NCI-H774 (cell line): ENCODE results near the gene UNC5B.
"Not testable (repeated sequence)": the region's sequence is repeated elsewhere in the genome, so short reads cannot be mapped to it uniquely, and the experiment has no call there.

Experiments used
- DNase-seq: peaks from one replicate; lab custom pipeline; 2025; lab: John Stamatoyannopoulos, UW

UNC5B gene

DNA sequence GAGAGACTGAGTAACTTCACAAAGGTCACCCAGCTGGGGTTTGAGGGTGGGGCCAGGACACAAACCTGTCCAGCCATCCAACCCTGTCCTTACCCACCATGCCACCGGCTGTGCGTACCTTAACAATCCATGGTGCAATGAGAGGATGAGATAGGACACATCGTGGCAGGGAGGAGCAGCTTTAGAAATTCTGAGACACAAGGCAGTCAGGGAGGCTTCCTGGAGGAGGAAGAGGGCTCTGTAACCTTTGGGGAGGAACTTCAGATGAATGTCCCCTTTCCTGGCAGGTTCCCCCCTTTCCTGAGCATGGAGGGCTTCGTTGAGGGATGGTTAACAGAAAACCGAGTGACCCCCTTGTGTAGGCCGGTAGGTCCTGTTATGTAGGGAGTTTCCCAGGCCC lies 71.0 kb downstream of the UNC5B start:
- DNase-seq: no peak

DNA sequence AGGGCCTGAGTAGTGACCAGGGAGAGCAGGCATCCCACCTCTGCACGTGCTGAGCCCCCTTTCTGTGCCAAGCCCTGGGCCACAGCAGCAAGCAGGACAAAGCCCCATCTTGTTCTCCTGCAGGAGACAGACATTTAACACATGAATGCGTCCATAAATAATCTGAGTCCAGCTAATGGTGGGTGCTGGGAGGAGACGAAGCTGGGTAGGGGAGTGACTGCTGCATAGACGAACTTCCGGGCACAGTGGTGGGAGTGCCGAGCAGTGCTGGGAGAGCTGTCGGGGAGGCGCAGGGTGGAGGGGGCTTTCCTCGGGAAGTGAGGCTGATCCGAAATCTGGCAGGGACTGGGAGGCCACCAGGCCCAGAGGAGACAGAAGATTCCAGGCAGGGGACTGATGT lies 71.5 kb downstream of the UNC5B start:
- no peak for DNase-seq

DNA sequence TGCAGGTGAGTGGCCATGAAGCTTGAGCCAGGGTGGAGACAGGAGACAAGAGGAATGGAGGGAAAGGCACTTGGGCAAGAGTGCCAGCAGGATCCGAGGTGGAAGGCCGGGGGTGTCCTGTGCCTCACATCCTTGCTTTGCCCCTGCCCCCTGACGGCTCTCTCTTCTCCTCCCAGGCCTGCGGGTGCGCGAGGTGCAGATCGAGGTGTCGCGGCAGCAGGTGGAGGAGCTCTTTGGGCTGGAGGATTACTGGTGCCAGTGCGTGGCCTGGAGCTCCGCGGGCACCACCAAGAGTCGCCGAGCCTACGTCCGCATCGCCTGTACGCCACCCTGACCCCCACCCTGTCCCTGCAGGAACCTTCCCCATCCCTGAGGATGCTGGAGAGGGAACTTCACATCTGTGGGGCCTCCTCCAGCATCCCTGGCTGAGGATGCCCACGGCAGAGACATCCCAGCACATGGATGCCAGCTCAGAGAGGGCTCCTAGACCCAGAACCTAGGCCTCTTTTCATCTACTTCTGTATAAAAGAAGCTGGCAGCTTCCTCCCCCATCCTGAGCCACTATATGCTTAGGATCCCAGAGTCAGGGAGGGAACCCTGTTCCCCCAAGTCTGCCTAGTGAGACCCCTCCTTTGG lies 72.3 kb downstream of the UNC5B start:
- DNase-seq: no peak

DNA sequence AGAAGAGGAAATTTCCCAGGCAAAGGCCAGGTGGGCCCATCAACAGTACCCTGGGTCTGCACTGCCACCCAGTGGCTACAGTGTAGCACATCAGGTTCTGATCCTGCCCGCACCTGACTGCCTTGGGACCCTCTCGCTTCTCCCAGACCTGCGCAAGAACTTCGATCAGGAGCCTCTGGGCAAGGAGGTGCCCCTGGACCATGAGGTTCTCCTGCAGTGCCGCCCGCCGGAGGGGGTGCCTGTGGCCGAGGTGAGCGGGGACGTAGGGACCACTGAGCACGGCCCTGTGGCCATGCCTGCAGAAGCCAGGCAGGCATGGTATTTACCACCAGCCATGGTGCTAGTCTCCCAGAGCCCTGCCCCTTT lies 72.8 kb downstream of the UNC5B start:
- DNase-seq: no peak

DNA sequence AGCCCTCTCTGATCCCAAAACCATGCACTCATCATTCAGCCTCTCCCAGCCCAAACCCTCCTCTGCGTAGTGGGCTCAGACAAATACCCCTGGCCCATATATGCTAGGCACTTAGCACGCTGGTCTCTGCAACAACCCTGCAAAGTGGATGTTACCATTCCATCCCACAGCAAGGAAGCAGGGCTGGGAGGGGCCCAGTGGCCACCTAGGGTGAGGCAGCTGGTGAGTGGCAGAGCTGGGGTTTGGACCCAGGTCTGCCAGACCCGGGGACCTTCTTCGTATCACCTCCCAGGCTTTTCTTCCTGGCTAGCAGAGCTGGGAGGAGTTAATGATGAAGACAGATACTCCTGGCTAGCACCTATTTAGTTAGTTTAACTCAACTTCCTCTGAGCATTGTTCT lies 73.6 kb downstream of the UNC5B start:
- DNase-seq: no peak

DNA sequence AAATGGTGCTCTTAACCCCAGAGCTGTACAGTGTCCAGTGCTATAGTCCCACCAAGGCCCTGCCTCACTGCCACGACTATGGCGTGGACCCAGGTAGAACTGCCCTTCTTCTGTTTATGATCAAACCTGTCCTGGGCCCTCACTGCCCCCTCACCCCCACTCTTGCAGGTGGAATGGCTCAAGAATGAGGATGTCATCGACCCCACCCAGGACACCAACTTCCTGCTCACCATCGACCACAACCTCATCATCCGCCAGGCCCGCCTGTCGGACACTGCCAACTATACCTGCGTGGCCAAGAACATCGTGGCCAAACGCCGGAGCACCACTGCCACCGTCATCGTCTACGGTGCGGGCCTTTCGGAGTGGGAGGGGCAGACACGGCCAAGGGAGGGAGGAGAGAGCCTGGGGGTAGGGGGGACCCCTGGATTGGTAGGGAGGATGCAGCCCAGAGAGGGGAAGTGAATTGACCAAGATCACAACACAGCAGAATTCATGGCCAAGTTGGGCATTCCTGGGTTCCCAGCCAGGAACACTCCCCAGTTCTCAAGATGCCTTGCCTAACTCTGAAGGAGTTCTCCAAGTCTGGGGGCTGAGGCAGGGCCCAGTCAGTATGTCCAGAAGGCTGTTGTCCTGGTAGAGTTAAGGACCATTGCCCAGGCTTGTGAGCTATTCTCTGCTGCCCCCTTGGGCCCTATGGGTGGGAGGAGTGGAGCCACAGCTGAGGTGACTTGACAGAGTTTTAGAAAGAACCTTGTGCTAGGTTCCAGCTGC lies 74.3 kb downstream of the UNC5B start:
- no peak for DNase-seq

DNA sequence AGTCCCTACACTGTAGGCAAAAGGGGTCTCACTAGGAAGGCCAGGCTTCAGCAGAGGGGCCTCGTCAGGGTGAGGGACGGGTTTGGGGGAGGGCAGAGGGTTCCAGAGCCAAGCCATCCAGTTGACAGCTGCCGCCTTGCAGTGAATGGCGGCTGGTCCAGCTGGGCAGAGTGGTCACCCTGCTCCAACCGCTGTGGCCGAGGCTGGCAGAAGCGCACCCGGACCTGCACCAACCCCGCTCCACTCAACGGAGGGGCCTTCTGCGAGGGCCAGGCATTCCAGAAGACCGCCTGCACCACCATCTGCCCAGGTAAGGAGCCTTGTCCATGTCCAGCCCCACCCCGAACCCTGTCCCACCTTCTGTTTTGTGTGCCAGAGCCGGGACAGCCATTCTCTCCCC lies 75.1 kb downstream of the UNC5B start:
- no peak for DNase-seq

DNA sequence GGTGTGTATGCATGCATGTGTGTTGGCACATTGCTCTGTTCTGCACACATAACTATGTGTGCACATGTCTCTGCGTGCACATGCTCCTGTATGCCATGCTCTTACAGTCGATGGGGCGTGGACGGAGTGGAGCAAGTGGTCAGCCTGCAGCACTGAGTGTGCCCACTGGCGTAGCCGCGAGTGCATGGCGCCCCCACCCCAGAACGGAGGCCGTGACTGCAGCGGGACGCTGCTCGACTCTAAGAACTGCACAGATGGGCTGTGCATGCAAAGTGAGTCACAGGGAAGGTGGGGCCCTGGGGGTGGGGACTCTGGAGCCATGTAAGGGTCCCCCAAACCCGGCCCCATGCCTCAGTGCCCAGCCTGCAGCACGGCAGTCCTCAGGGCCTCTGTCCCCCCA lies 76.1 kb downstream of the UNC5B start:
- DNase-seq: no peak

DNA sequence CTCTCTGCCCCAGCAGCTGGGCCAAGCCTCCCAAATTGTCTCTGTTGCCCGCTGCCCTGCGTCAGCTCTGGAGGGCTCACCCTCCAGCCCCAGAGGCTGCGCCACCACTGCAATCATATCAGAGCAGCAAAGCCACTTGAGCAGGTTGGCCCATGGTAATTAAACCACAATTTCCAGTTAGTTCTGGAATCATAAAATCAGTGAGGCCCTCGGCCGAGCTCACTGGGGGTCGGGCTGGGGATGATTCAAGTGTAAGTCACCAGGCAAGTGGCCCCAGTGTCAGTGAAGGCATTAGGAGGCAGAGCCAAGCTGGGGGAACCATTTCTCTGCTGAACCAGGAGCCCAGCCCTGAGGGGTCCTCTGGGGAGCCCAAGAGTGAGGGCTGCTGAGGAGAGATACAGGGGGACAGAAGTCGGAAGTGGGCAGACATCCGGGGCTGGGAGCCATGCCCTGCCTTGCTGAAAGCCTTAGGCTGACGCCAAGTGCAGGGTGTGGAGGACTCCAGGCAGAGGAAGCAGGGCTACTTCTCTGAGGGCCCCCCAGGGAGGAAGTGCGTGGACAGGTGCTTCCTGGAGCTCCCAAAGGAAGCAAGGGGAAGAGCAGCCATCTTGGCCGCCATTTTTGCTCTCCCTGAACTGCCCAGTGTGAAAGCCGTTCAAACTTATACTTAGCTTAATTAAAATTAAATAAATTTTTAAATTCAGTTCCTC lies 77.2 kb downstream of the UNC5B start:
- no peak for DNase-seq

DNA sequence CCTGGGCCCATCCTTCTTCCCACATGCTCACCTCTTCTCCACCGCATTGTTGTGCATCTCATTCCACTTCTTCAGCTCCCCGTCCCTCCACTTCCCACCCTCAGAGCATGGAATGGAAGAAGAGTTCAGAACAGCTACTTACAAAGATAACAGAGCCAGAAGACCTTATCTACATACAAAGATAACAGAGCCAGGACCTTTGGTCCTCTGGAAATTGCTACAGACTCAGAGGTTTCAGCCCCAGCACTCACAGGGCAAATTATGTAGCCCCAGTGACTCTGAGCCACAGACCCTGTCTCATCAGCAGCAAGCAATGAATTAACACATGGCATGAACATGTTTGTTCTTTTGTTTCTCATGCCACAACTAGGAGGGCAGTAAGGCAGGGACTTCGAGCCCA lies 78.0 kb downstream of the UNC5B start:
- no peak for DNase-seq

DNA sequence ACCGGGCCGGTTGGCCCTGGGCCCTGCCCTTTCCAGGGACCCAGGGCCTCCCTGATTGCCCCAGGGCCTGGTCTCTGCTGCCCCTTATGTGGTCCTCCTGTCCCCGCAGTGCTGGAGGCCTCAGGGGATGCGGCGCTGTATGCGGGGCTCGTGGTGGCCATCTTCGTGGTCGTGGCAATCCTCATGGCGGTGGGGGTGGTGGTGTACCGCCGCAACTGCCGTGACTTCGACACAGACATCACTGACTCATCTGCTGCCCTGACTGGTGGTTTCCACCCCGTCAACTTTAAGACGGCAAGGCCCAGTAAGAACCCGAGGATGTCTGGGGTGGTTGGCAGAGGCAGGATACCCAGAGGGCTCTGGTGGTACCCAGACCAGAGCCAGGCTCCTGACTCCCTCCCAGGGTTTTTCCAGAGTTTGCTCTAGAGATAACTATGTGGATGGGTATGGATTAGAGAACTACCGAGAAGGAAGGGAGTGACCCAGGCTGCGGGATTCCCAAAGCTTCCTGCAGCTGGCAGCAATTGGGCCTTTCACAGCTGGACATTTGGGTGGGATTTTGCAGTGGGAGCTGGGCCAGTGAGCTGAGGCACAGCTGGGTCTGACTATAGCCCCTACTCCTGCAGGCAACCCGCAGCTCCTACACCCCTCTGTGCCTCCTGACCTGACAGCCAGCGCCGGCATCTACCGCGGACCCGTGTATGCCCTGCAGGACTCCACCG lies 78.6 kb downstream of the UNC5B start:
- no peak for DNase-seq

DNA sequence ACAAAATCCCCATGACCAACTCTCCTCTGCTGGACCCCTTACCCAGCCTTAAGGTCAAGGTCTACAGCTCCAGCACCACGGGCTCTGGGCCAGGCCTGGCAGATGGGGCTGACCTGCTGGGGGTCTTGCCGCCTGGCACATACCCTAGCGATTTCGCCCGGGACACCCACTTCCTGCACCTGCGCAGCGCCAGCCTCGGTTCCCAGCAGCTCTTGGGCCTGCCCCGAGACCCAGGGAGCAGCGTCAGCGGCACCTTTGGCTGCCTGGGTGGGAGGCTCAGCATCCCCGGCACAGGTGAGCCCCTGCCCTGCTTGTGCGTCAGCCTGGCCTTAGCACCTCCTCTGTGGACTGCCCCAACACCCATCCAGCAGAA lies 79.1 kb downstream of the UNC5B start:
- no peak for DNase-seq

DNA sequence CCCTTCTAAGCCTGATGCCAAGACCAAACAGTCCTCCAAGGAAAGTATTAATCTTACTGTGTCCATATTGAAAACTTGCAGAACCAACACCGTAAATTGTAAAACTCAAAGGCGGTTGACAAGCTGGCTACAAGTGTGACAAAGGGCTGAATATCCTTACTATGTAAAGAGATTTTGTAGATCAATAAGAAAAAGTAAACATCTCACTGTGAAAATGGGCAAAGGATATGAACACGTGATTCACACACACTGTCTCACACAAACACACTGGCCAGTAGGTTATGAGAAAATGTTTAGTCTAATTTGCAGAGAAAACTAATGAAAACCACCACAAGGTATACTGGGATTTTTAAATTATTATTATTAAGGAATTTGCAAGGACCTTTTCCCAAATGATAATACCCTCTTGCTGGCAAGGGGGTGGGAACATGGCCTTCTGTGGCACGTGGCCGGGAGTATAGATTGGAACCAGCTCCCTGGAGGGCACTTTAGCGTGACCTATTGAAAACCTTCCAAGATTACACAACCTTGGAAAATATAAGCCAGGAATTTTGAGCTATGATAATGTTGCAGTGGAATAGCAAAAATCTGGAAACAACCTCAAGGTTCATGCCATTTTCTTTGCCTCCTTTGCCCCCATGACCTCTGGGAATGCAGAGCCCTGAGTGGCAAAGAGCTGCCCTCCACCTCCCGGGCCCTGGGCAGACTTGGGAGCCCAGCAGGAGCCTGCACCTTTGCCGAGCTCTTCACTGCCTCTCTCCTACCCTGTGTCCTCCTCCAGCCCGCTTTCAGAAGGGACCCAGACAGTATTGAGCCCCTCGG lies 80.5 kb downstream of the UNC5B start:
- DNase-seq: no peak

DNA sequence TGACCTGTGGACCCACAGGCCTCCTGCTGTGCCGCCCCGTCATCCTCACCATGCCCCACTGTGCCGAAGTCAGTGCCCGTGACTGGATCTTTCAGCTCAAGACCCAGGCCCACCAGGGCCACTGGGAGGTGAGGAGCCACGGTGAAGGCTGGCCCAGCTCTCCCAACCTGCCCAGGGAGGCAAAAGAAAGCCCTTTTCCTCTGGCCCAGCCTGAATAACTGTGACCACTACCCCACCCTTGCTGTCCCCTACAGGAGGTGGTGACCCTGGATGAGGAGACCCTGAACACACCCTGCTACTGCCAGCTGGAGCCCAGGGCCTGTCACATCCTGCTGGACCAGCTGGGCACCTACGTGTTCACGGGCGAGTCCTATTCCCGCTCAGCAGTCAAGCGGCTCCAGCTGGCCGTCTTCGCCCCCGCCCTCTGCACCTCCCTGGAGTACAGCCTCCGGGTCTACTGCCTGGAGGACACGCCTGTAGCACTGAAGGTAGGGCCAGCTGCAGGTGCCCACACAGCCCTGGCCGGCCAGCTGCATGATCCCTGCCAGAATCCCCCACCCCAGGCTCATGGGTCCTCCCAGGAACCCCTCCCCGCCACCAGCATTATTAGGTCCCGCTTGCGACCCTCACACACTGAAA lies 81.2 kb downstream of the UNC5B start:
- no peak for DNase-seq

DNA sequence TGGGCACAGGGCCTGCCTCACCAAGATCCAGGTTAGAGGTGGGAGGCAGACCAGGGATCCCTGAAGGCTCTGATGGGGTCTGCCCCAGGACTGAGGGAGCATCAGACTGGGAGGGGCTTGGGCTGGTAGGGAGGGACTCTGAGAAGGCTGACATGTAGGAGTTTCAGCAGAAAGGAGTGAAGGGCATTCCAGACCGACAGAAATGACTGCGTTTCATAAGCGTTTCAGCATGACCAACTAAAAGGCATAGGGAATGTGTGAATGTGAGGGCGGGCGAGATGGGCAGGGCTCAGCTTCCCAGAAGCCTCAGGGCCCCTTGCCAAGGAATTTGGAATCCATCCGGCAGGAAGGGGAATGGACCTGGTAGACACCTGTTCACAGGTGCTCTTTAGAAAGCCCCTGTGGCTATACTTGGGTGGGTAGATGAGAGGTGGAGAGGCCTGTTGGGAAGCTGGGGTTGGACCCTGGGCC lies 81.8 kb downstream of the UNC5B start:
- no peak for DNase-seq

DNA sequence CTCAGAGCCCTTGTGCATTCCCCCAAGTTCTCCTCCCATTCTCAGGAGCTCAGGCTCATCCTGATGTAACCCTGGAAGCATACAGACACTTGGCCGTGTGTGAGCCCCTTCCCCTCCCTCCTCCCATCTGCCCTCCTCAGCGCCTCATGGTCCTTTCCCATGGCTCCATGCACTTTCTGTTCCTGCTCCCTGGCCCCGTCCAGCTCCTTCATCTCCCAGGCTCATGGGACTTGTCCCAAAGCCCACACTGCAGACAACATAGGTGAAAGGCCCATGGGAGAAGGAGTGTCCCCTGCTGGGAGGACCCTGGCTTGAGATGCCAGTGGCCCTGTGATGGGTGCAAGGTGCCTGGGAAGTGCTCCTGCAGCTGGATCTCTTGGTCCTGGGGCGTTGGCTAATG lies 82.5 kb downstream of the UNC5B start:
- DNase-seq: no peak

DNA sequence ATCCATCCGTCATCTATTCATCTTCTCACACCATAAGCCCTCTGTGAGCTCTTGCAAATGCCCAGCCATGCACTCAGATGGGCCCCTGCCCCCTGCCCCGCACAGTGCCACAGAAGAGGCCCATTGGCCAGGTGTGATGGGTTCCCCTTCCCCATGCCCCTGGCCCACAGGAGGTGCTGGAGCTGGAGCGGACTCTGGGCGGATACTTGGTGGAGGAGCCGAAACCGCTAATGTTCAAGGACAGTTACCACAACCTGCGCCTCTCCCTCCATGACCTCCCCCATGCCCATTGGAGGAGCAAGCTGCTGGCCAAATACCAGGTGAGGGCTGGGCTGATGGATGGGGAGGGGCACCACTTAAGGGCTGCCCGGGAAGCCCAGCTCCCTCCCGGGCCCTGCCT lies 83.3 kb downstream of the UNC5B start:
- no peak for DNase-seq

DNA sequence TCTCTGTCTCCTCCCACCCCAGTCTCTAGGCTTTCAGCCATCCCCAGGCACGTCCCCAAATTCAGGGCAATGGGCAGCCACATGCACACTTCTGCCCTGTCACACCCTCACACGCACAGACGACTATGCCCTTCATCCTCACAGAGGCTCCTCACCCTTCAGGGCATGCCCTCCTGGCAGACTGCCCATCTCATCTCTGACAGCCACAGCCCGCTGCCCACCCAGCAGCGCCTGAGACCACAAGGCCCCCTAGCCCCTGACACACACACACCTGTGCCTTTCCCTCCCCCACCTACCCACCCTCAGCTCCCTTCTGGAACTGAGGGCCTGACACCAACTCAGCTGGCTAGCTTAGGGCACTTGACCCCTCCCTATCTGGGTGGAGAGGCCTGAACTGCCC lies 83.7 kb downstream of the UNC5B start:
- no peak for DNase-seq

DNA sequence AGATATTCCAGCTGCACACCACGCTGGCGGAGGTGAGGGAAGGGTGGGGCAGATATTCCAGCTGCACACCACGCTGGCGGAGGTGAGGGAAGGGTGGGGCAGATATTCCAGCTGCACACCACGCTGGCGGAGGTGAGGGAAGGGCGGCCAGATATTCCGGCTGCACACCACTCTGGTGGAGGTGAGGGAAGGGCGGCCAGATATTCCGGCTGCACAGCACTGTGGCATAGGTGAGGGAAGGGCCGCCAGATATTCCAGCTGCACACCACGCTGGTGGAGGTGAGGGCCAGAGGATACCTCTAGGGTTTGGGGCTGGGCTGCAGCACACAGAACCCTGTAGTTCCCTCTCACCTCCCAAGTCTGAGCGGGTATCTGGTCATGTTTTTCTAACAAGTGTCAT lies 84.4 kb downstream of the UNC5B start:
- not testable (repeated sequence) for DNase-seq

DNA sequence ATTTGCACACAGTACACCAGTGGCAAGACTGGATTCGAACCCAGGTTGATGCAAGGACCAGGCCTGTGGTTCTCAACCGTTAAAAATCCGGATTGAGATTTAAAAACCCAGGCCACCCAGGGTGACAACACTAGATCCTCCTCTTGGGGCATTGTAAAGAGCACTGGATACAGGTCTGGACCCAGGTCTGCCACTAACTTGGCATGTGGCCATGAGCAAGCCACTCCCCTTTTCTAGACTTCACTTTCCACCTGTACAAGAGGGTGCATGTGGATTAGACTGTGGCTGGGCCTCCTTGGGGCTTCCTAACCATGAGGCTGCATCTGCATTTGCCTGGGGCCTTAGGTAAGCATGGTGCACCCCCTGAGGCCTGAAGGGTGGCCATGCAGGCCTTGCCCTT lies 85.0 kb downstream of the UNC5B start:
- no peak for DNase-seq

DNA sequence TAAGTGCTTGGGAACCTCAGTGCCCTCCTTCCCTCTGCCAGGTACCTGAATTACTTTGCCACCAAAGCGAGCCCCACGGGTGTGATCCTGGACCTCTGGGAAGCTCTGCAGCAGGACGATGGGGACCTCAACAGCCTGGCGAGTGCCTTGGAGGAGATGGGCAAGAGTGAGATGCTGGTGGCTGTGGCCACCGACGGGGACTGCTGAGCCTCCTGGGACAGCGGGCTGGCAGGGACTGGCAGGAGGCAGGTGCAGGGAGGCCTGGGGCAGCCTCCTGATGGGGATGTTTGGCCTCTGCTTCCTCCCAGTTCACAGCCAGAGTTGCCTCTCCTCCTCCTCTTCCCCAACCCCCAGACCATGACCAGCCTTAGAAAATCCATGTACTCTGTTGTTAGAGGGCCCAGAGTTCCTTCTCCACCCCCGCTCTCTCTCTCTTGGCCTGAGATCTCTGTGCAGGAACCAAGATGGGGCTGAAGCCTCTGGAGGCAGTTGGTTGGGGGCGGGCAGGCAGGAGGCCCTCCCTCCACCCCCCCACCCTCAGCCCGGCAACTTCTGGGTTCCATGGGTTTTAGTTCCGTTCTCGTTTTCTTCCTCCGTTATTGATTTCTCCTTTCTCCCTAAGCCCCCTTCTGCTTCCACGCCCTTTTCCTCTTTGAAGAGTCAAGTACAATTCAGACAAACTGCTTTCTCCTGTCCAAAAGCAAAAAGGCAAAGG lies 86.9 kb downstream of the UNC5B start:
- no peak for DNase-seq
